Endometrial microvascular endothelial cells (primary cell): ENCODE data around the gene SV2B. TPM values are rescaled to one million over a fixed set of nuclear protein-coding genes. Genes with fewer than 3 reads are reported as not detected.

Source experiments
- in situ Hi-C: cut with HindIII; loops from 2 replicates; pipeline ENCODE4 v1.10.0; 2017; ENCODE audit warnings: low sequenced_read_pairs, low pct_unique_long_range_greater_than_20kb; ENCODE audit errors: inconsistent ontology term
- total RNA-seq: library from RNA; depleted of rRNA; stranded (reverse); fragments of >200 nt; gene quantifications from one replicate; pipeline ENCODE4 v1.2.3, GENCODE V29; 2015; ENCODE audit errors: inconsistent ontology term

SV2B gene
- total RNA-seq, 1 donor from 2014 or later = not detected

- in situ Hi-C loops = no loop called here
Observed at GRCh38 chr15:91282486-91282885, 182.4 kb downstream of the SV2B start.

- in situ Hi-C loops = no loop called here
Observed at GRCh38 chr15:91283155-91283554, 183.1 kb downstream of the SV2B start.

GRCh38 chr15:91284758-91285466 is 184.9 kb downstream of the SV2B start:
- in situ Hi-C loops = no loop called here

GRCh38 chr15:91289324-91289723 is 189.3 kb downstream of the SV2B start:
- in situ Hi-C loops = no loop called here

GRCh38 chr15:91290553-91290952 is 190.5 kb downstream of the SV2B start:
- in situ Hi-C loops = no loop called here

- in situ Hi-C loops = no loop called here
Observed at GRCh38 chr15:91291673-91292072, 191.6 kb downstream of the SV2B start.

GRCh38 chr15:91294344-91294743 is 194.3 kb downstream of the SV2B start:
- in situ Hi-C loops = no loop called here

- in situ Hi-C loops = no loop called here
Observed at GRCh38 chr15:91294795-91295194, 194.7 kb downstream of the SV2B start.

- in situ Hi-C loops = no loop called here
Observed at GRCh38 chr15:91298101-91298500, 198.0 kb downstream of the SV2B start.

GRCh38 chr15:91302588-91303439 is 202.8 kb downstream of the SV2B start:
- in situ Hi-C loops = no loop called here

GRCh38 chr15:91304210-91304609 is 204.2 kb downstream of the SV2B start:
- in situ Hi-C loops = no loop called here

- in situ Hi-C loops = no loop called here
Observed at GRCh38 chr15:91304786-91305185, 204.7 kb downstream of the SV2B start.

GRCh38 chr15:91306144-91306543 is 206.1 kb downstream of the SV2B start:
- in situ Hi-C loops = no loop called here

GRCh38 chr15:91307601-91308000 is 207.5 kb downstream of the SV2B start:
- in situ Hi-C loops = no loop called here

- in situ Hi-C loops = no loop called here
Observed at GRCh38 chr15:91308199-91308598, 208.1 kb downstream of the SV2B start.

- in situ Hi-C loops = no loop called here
Observed at GRCh38 chr15:91308855-91309254, 208.8 kb downstream of the SV2B start.

GRCh38 chr15:91311986-91312385 is 211.9 kb downstream of the SV2B start:
- in situ Hi-C loops = no loop called here

GRCh38 chr15:91316126-91316525 is 216.1 kb downstream of the SV2B start:
- in situ Hi-C loops = no loop called here

GRCh38 chr15:91318516-91318915 is 218.5 kb downstream of the SV2B start:
- in situ Hi-C loops = no loop called here

GRCh38 chr15:91318931-91319330 is 218.9 kb downstream of the SV2B start:
- in situ Hi-C loops = no loop called here
